SHP77 (cell line): ENCODE measurements around the gene TBC1D22A.

ENCODE experiments used
- DNase-seq, 2 experiments: peaks; one replicate each; lab custom pipeline; 2025; lab: John Stamatoyannopoulos, UW

The TBC1D22A gene

GRCh38 chr22:47013861-47014635 is 251.6 kb downstream of the TBC1D22A start:
- DNase-seq = no peak

GRCh38 chr22:47014636-47015345 is 252.3 kb downstream of the TBC1D22A start:
- DNase-seq = no peak

- DNase-seq = no peak
Observed at GRCh38 chr22:47015589-47016178, 253.2 kb downstream of the TBC1D22A start.

- DNase-seq = no peak
Observed at GRCh38 chr22:47016631-47017030, 254.2 kb downstream of the TBC1D22A start.

GRCh38 chr22:47017245-47017644 is 254.8 kb downstream of the TBC1D22A start:
- no peak for DNase-seq

GRCh38 chr22:47018010-47018910 is 255.8 kb downstream of the TBC1D22A start:
- DNase-seq = no peak

- DNase-seq = no peak
Observed at GRCh38 chr22:47019012-47019790, 256.8 kb downstream of the TBC1D22A start.

GRCh38 chr22:47020166-47020565 is 257.7 kb downstream of the TBC1D22A start:
- no peak for DNase-seq

GRCh38 chr22:47021371-47022074 is 259.1 kb downstream of the TBC1D22A start:
- DNase-seq = no peak

GRCh38 chr22:47022075-47022473 is 259.6 kb downstream of the TBC1D22A start:
- no peak for DNase-seq

GRCh38 chr22:47022475-47022874 is 260.0 kb downstream of the TBC1D22A start:
- no peak for DNase-seq

- no peak for DNase-seq
Observed at GRCh38 chr22:47023871-47024270, 261.4 kb downstream of the TBC1D22A start.

- no peak for DNase-seq
Observed at GRCh38 chr22:47027766-47028165, 265.3 kb downstream of the TBC1D22A start.

GRCh38 chr22:47029244-47030074 is 267.0 kb downstream of the TBC1D22A start:
- no peak for DNase-seq

- DNase-seq = no peak
Observed at GRCh38 chr22:47030143-47030661, 267.8 kb downstream of the TBC1D22A start.

- no peak for DNase-seq
Observed at GRCh38 chr22:47030881-47031627, 268.6 kb downstream of the TBC1D22A start.

GRCh38 chr22:47031628-47031915 is 269.1 kb downstream of the TBC1D22A start:
- DNase-seq = no peak

GRCh38 chr22:47032091-47032943 is 269.9 kb downstream of the TBC1D22A start:
- no peak for DNase-seq
